Brain microvascular endothelial cell (primary cell): ENCODE results near the gene SDK1.

Experiments used
- DNase-seq: peaks from one replicate; pipeline ENCODE4 v3.0.0-alpha.2; 2020
- H3K27ac ChIP-seq: fragments of 250-450 bp; sonication (Bioruptor Pico); 2 replicates; pipeline ENCODE4 v1.5.1; 2020; ENCODE audit warnings: mild to moderate bottlenecking, moderate library complexity
- H3K27me3 ChIP-seq: fragments of 250-450 bp; sonication (Bioruptor Pico); replicated peaks from 2 replicates; pipeline ENCODE4 v1.5.1; 2020; ENCODE audit warnings: mild to moderate bottlenecking
- H3K36me3 ChIP-seq: fragments of 250-450 bp; sonication (Bioruptor Pico); replicated peaks from 2 replicates; pipeline ENCODE4 v1.5.1; 2020; ENCODE audit warnings: mild to moderate bottlenecking
- H3K4me3 ChIP-seq: 2 replicates; pipeline ENCODE4 v1.5.1; 2011; ENCODE audit warnings: low read depth, mild to moderate bottlenecking, control low read depth, low read length, moderate library complexity
- in situ Hi-C: cut with HindIII; loops from 2 replicates; pipeline ENCODE4 v1.10.0; 2017; ENCODE audit warnings: low sequenced_read_pairs, low pct_ligation_motif_present
- TF ChIP-seq, protein P1 (sequence below): IDR thresholded peaks from 2 replicates; pipeline ENCODE4 v1.5.1; 2011; ENCODE audit warnings: low read depth, mild to moderate bottlenecking, moderate library complexity, low read length, control low read depth, inconsistent platforms; ENCODE audit errors: missing control alignments

The SDK1 gene

DNA sequence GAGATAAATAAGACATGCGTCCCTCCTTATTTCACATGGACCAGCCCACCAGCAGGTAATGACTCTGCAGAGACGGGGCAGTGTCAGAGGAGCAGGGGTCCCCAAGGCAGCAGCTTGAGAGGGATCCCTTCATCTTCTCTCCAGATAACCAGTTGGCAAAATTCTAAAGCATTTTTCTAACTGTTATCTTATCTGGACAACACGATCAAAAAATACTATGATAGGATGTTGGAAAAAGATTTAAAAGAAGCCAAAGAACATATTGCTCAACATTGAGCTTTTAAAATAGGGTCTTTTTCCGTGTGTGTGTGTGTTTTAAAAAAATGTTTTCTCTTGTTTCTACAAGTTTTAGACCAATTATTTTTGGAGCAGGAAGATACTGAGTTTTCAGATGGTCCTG lies 641.2 kb downstream of the SDK1 start:
- in situ Hi-C loops: no loop called here
- TF ChIP-seq, protein P1, sequence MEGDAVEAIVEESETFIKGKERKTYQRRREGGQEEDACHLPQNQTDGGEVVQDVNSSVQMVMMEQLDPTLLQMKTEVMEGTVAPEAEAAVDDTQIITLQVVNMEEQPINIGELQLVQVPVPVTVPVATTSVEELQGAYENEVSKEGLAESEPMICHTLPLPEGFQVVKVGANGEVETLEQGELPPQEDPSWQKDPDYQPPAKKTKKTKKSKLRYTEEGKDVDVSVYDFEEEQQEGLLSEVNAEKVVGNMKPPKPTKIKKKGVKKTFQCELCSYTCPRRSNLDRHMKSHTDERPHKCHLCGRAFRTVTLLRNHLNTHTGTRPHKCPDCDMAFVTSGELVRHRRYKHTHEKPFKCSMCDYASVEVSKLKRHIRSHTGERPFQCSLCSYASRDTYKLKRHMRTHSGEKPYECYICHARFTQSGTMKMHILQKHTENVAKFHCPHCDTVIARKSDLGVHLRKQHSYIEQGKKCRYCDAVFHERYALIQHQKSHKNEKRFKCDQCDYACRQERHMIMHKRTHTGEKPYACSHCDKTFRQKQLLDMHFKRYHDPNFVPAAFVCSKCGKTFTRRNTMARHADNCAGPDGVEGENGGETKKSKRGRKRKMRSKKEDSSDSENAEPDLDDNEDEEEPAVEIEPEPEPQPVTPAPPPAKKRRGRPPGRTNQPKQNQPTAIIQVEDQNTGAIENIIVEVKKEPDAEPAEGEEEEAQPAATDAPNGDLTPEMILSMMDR: no peak
- Histone ChIP-seq H3K27ac (no peak overlapping the region), H3K4me3 (no peak overlapping the region), H3K27me3 (no peaks in the 10 kb centered on the region), H3K36me3 (no peaks in the 10 kb centered on the region)
- DNase-seq: no peak

DNA sequence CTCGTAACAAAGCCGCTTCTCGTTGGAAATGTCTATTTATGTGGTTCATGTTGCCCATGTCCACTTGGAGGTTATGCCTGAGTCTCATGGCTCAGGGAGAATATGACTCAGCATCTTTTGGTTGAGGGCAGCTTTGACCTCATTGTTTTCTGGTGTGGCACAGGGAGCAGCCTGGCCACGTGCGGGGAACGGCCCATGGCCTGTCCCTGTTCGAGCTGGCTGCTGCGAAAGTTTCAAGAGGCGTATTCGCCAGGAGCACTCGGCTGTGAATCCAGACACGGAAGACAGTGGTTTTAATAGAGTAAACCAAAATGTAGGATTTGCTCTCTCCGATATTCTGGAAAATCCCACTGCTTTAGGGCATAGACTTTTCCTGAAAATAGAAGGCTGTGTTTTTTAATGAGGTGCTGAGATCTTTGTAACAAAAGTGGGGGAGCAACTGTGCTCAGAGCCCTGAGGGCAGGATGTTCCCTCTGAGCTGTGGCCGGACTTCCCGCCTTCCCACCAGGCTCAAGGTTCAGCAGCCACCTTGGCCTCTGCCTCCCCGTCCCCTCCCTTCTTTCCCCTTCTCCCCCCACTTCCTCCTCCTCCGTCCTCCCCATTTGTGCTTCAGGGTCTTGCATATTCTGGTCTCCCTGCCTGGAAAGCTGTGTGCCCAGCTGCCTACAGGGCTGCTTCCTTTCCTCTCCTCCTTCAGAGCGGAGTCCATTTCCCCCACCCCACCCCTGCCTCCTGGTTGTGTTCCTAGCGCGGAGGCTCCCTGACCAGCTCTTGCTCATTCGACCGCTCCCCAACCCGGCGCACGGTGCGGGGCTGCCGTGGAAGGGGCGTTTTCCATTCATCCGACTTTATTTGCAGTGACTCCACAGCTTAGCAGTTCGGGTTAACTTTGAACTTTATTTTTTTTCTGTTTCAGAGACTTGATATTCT lies 642.0 kb downstream of the SDK1 start:
- Histone ChIP-seq H3K4me3 (no peak overlapping the region), H3K36me3 (no peaks in the 10 kb centered on the region), H3K27ac (no peak overlapping the region), H3K27me3 (no peaks in the 10 kb centered on the region)
- TF ChIP-seq, protein P1: no peak
- in situ Hi-C loops: no loop called here
- no peak for DNase-seq

DNA sequence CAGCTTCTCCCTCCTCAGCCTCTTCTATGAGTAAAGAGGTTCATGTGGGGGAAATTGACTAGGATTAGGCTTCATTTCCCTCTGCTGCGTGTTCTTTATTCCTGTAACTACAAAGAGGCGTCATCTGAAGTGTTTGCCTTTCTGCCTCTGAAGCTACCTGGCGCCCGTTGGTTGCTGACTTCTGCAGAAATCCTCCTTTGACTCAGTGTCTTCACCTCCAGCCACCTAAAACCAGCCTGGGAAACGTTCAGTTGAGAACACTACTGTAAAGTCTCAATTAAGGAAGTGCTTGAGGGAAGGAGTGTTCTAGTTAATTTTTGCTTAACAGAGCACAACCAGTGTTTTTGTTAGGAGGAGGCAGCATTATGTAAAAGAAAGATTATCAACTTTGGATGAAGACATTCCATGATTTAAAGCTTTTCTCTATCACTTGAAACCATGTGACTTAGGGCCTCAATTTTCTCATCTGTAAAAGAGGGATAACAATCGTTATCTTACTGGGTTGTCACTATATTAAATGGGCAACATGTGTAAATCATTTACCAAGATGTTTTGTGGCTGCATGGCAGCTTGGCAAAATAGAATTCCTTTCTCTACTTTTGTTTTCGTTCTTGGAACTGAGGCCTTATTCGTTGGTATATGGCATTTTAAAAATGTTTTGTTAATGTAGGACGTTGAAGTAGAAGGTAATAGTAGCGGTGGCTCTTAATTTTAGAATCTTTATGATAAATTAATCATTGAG lies 642.9 kb downstream of the SDK1 start:
- no peaks in the 10 kb centered on the region for H3K36me3 ChIP-seq
- H3K27me3 ChIP-seq: no peaks in the 10 kb centered on the region
- TF ChIP-seq, protein P1: no peak
- H3K27ac ChIP-seq: no peak overlapping the region
- in situ Hi-C loops: no loop called here
- no peak for DNase-seq
- H3K4me3 ChIP-seq: no peak overlapping the region

DNA sequence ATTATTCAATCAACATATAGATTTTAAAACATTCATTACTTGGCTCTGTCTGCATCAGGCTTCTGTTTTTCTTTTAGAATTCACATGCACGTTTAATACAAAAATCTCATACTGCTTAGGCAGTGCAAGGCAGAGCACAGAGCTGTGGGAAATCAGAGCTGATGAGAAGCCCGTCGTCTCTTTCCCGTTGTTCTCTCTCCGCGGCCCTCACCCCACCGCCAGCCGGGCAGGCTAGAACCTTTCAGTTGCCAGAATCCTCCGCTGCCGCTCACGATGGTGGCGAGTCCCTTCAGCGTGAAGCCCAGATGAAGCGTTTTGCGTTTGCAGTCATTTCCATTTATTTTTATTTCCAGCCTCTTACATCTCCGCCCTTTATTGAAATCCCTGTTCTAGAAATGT lies 648.2 kb downstream of the SDK1 start:
- TF ChIP-seq, protein P1: no peak
- in situ Hi-C loops: no loop called here

DNA sequence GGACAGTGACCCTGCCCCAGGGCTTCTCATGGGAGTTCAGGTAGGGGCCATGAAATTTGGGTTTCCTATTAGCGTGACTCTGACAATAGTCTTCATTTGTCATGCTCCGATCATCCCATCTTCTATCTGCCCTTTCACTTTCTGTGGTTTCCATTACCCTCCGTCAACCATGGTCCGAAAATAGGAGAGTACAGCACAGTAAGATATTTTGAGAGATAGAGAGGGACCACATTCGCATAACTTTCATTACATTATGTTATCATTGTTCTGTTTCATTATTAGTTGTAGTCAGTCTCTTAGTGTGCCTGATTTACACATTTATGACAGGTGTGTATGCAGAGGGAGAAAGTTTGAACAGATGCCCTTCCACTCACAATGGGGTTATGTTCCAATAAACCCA lies 649.2 kb downstream of the SDK1 start:
- DNase-seq: no peak
- Histone ChIP-seq H3K27me3 (no peaks in the 10 kb centered on the region), H3K36me3 (no peaks in the 10 kb centered on the region), H3K4me3 (no peak overlapping the region), H3K27ac (no peak overlapping the region)
- TF ChIP-seq, protein P1: no peak
- in situ Hi-C loops: no loop called here

More for the DNA sequence above, 648.2 kb downstream of the SDK1 start:
- H3K36me3 ChIP-seq: no peaks in the 10 kb centered on the region
- peak overlapping the region; percentile 11 for H3K27ac ChIP-seq
- no peaks in the 10 kb centered on the region for H3K27me3 ChIP-seq
- no peak overlapping the region for H3K4me3 ChIP-seq
- DNase-seq: peak; percentile 7
